ENCODE data around the gene MKNK2.
A peak's percentile ranks its signal among the peaks of the same experiment; 100 is the strongest.

The MKNK2 gene

DNA sequence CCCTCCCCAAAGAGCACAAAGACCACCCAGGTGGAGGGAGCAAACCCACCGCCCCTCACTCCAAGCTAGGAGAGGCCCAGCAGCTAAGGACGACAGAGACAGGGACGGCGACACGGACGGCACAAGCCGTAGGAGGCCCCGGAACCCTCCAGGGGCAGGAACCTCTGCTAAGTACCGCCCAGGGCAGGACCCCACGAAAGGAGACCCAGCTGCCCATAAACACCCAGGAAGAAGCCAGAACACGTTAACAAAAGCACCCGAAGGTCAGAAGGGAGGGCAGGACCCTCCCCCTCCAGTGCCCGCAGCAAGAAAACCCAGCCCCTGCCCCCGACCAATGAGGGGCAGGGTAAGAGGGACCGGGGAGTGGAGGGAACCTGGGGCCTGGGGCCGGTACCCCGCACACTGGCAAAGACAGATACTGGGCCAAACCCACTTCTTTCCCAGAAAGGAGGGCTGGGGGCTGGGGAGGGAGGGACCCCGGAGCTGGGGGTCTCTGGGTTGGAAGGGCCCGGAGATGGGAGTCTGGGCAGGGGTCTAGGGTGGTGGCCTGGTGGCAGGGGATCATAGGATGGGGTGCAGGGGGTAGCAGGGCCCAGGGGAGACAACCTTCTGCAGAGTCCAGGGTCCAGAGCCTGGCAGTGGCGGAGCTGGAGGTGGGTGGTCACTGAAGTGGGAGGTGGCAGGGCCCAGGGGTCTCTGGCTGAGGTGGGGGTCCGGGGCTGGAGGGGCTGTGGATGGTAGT lies 37.9 kb downstream of the MKNK2 start:
- Histone ChIP-seq H3K9me3 (ENCODE audit: control insufficient read depth in 1 of 2, low read length in 2 of 2) (no peaks in the 10 kb centered on the region), H3K4me3 (ENCODE audit: low read depth in 1 of 2, low read length in 2 of 2) (peak overlapping the region in 1 of 2 donors; percentile 71), H3K27ac (ENCODE audit: low read length) (no peak overlapping the region), H3K36me3 (ENCODE audit: control insufficient read depth in 1 of 2, insufficient read depth in 2 of 2, low read length in 2 of 2) (no peaks in the 10 kb centered on the region), H3K4me1 (ENCODE audit: control insufficient read depth in 1 of 2, insufficient read depth in 2 of 2, low read length in 2 of 2) (peaks cover 0 to 21% of the 10 kb centered on the region in 2 donors), H3K27me3 (ENCODE audit: low read depth, low read length) (no peaks in the 10 kb centered on the region)

DNA sequence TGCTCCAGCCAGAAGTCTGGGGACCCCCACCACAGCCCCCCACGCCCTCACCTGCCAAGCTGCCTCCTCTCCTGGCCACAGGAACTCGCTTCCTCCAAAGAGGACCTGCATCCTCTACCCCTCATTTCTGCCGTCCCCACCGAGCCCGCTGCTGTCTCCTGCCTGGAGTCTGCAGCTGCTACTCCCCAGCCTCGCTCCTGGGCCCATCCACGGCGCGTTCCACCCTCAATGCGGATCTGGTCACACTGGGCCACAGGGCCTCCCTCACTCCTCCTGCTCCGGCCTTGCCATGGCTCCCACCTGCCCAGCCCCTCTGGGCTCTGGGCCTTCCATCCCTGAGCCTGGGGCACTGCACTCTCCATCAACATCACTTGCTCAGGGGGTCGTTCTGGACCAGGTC lies 39.9 kb downstream of the MKNK2 start:
- Histone ChIP-seq H3K27me3 (ENCODE audit: low read depth, low read length) (no peaks in the 10 kb centered on the region), H3K4me3 (ENCODE audit: low read depth in 1 of 2, low read length in 2 of 2) (no peak overlapping the region), H3K9me3 (ENCODE audit: control insufficient read depth in 1 of 2, low read length in 2 of 2) (no peaks in the 10 kb centered on the region), H3K27ac (ENCODE audit: low read length) (no peak overlapping the region), H3K36me3 (ENCODE audit: control insufficient read depth in 1 of 2, insufficient read depth in 2 of 2, low read length in 2 of 2) (no peaks in the 10 kb centered on the region), H3K4me1 (ENCODE audit: control insufficient read depth in 1 of 2, insufficient read depth in 2 of 2, low read length in 2 of 2) (peaks cover 0 to 16% of the 10 kb centered on the region in 2 donors)

DNA sequence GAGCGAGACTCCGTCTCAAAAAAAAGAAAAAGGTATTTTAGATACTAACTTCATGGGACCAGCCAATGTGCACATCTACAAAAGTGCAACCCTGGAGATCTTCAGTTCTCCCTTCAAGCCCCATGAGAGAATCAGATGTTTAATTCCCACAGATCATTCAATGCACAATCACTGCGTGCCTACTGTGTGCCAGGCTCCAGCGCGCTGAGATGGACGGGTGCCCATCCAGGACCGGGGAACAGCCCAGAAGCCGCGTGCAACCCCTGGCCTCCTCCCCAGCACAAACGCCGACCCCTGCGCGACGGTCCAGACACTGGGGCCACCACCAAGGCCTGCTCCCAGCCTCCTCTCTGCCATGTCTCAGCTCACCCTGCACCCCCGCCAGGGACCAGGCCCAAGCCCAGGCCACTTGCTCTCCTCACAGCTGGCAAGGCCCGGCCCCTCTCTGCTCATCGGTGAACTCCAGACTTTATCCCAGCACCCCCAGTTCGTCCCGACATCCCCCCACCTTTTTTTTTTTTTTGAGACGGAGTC lies 40.8 kb downstream of the MKNK2 start:
- Histone ChIP-seq H3K27ac (ENCODE audit: low read length) (no peak overlapping the region), H3K9me3 (ENCODE audit: control insufficient read depth in 1 of 2, low read length in 2 of 2) (no peaks in the 10 kb centered on the region), H3K36me3 (ENCODE audit: control insufficient read depth in 1 of 2, insufficient read depth in 2 of 2, low read length in 2 of 2) (no peaks in the 10 kb centered on the region), H3K27me3 (ENCODE audit: low read depth, low read length) (no peaks in the 10 kb centered on the region), H3K4me1 (ENCODE audit: control insufficient read depth in 1 of 2, insufficient read depth in 2 of 2, low read length in 2 of 2) (peaks cover 0 to 15% of the 10 kb centered on the region in 2 donors), H3K4me3 (ENCODE audit: low read depth in 1 of 2, low read length in 2 of 2) (no peak overlapping the region)

DNA sequence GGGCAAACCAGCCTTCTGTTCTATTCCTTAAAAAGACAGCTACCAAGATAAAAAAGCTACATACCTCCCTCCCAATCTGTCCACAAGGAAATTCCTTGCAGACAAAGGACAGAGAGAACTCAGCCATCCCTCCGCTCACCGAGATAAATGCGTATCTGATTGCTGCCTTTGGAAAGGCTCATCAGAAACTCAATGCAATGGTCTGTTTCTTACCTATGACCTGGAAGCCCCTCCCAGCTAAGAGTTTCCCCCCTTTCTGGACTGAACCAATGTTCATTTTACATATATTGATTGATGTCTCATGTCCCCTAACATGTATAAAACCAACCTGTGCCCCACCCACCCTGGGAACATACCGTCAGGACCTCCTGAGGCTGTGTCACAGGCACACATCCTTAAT lies 47.2 kb downstream of the MKNK2 start:
- H3K36me3 ChIP-seq (ENCODE audit: control insufficient read depth in 1 of 2, insufficient read depth in 2 of 2, low read length in 2 of 2), result peaks cover 0 to 13% of the 10 kb centered on the region in 2 donors
- H3K4me3 ChIP-seq (ENCODE audit: low read depth in 1 of 2, low read length in 2 of 2), result no peak overlapping the region
- no peak overlapping the region for H3K27ac ChIP-seq (ENCODE audit: low read length)
- no peaks in the 10 kb centered on the region for H3K27me3 ChIP-seq (ENCODE audit: low read depth, low read length)
- H3K4me1 ChIP-seq (ENCODE audit: control insufficient read depth in 1 of 2, insufficient read depth in 2 of 2, low read length in 2 of 2), result no peaks in the 10 kb centered on the region
- H3K9me3 ChIP-seq (ENCODE audit: control insufficient read depth in 1 of 2, low read length in 2 of 2), result no peaks in the 10 kb centered on the region

DNA sequence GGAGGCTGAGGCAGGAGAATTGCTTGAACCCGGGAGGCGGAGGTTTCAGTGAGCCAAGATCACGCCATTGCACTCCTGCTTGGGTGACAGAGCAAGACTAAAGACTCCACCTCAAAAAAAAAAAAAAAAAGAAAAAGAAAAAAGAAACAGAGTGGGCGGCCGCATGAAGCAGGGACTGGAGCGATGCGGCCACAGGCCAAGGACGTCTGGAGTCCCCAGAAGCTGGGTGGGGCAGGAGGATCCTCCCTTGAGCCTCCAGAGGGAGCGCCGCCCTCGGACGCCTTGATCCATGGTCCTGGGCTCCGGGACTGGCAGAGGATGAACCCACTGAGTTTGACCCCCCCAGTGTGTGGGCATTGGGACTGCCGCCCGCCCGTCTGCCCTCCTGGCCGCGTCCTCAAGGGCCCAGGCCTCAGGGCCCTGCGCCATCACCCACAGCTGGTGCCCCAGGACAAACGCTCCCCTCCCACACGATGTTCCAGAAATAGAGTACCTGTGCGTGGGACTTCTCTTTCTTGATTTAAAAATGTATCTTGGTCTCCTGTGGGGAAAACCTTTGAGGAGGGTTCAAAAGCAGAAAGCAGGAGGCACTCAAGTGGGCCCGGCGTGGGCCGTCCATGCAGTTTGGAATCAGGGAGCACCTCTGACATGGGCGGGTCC lies 51.1 kb downstream of the MKNK2 start:
- no peaks in the 10 kb centered on the region for H3K9me3 ChIP-seq (ENCODE audit: control insufficient read depth in 1 of 2, low read length in 2 of 2)
- H3K27ac ChIP-seq (ENCODE audit: low read length), result no peak overlapping the region
- no peak overlapping the region for H3K4me3 ChIP-seq (ENCODE audit: low read depth in 1 of 2, low read length in 2 of 2)
- H3K36me3 ChIP-seq (ENCODE audit: control insufficient read depth in 1 of 2, insufficient read depth in 2 of 2, low read length in 2 of 2), result peaks cover 4 to 30% of the 10 kb centered on the region in 2 donors
- no peaks in the 10 kb centered on the region for H3K27me3 ChIP-seq (ENCODE audit: low read depth, low read length)
- no peaks in the 10 kb centered on the region for H3K4me1 ChIP-seq (ENCODE audit: control insufficient read depth in 1 of 2, insufficient read depth in 2 of 2, low read length in 2 of 2)

DNA sequence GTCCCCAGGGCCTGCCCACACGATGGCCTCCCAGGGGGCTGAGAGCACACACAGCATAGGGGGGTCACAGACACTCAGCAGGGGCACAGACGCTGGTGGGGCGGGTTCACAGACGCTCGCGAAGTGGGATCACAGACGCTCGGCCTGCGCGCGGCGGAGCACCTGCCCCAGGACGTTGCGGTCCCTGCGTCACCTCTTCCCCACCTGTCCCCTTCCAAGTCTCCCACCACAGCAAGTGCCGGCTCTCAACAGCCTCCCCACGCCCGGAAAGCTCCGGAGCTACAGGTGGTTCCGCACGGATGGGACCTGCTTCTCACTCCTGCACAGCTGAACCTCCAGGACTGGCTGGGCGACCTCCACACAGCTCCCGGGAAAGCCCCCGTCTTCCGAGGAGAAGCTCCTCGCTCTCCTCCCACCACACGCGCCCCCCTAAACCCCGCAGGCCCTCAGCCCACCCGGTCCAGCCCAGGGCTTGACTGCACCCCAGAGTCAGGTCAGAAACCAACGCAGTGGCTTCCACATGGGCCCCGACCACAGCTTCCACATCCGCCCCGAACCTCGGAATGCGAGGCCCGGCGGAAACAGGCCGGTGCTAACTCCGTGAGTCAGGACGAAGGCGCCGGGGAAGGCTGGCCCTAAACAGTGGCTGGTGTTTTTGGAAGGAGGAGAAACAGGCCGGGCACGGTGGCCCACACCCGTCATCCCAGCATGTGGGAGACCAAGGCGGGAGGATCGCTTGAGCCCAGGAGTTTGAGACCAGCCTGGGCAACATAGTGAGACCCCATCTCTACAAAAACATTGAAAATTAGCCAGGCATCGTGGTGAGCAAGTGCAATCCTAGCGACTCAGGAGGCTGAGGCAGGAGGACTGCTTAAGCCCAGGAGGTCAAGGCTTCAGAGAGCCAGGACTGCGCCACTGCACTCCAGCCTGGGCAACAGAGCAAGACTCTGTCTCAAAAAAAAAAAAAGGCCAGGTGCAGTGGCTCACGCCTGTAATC lies 52.0 kb downstream of the MKNK2 start:
- no peaks in the 10 kb centered on the region for H3K9me3 ChIP-seq (ENCODE audit: control insufficient read depth in 1 of 2, low read length in 2 of 2)
- H3K36me3 ChIP-seq (ENCODE audit: control insufficient read depth in 1 of 2, insufficient read depth in 2 of 2, low read length in 2 of 2), result peaks cover 4 to 30% of the 10 kb centered on the region in 2 donors
- H3K4me3 ChIP-seq (ENCODE audit: low read depth in 1 of 2, low read length in 2 of 2), result no peak overlapping the region
- no peaks in the 10 kb centered on the region for H3K27me3 ChIP-seq (ENCODE audit: low read depth, low read length)
- no peaks in the 10 kb centered on the region for H3K4me1 ChIP-seq (ENCODE audit: control insufficient read depth in 1 of 2, insufficient read depth in 2 of 2, low read length in 2 of 2)
- no peak overlapping the region for H3K27ac ChIP-seq (ENCODE audit: low read length)

DNA sequence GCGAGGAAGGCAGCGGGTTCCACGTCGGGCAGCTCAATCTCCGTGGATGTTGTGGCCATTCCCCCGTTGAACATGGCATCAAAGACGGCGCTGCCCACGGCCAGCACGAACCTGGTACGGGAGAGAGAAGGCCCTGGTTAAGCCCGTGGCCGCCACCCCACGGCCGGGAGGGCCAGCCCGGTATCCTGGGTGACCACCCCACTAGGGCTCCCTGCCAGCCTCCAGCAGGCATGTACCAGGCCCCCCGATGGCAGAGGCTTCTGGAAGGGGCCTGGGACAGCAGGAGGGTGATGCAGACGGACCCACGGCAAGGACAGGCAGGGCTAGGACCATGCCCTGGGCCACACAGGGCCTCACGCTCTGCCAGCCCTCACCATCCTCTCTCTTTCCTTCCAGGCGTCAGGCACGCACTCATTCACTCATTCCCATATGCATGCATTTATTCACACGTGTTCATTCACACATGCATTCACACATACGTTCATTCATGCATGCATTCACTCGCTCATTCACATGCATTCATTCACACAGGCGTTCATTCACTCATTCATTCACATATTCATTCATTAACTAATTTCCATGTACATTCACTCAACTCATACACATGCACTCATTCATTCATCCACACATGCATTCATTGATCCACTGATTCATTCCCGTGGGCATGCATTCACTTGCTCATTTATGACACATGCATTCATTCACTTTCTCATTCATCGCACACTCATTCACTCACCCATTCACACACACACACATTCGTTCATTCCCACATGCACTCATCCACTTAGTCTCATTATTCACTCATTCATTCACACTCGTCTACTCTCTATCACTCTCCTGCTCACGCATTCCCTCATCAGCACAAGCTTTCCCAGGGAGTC lies 53.5 kb downstream of the MKNK2 start:
- no peak overlapping the region for H3K27ac ChIP-seq (ENCODE audit: low read length)
- no peaks in the 10 kb centered on the region for H3K9me3 ChIP-seq (ENCODE audit: control insufficient read depth in 1 of 2, low read length in 2 of 2)
- peaks cover 4 to 30% of the 10 kb centered on the region in 2 donors for H3K36me3 ChIP-seq (ENCODE audit: control insufficient read depth in 1 of 2, insufficient read depth in 2 of 2, low read length in 2 of 2)
- H3K4me1 ChIP-seq (ENCODE audit: control insufficient read depth in 1 of 2, insufficient read depth in 2 of 2, low read length in 2 of 2), result no peaks in the 10 kb centered on the region
- no peak overlapping the region for H3K4me3 ChIP-seq (ENCODE audit: low read depth in 1 of 2, low read length in 2 of 2)
- no peaks in the 10 kb centered on the region for H3K27me3 ChIP-seq (ENCODE audit: low read depth, low read length)

DNA sequence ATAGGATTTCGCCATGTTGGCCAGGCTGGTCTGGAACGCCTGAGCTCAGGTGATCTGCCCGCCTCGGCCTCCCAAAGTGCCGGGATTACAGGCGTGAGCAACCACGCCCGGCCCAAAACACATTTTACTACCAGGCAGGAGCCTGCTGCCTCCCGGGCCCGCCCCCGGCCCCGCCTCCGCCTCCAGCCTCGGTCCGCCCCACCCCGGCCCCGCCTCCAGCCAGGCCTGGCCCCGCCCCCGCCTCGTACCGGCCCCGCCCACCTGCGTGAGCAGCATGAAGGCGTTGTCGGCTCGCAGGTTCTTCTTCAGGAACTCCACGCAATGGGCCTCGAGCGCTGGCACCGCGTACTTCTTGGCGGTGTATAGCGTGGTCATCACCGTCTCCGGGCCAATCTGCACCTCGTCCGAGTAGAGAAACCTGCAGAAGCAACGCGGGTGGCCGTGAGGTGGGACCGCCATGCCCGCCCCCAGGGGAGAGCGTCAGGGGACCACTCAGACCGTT lies 58.2 kb downstream of the MKNK2 start:
- Histone ChIP-seq H3K4me1 (ENCODE audit: control insufficient read depth in 1 of 2, insufficient read depth in 2 of 2, low read length in 2 of 2) (no peaks in the 10 kb centered on the region), H3K9me3 (ENCODE audit: control insufficient read depth in 1 of 2, low read length in 2 of 2) (no peaks in the 10 kb centered on the region), H3K4me3 (ENCODE audit: low read depth in 1 of 2, low read length in 2 of 2) (no peak overlapping the region), H3K36me3 (ENCODE audit: control insufficient read depth in 1 of 2, insufficient read depth in 2 of 2, low read length in 2 of 2) (peaks cover 18 to 51% of the 10 kb centered on the region in 2 donors), H3K27ac (ENCODE audit: low read length) (no peak overlapping the region), H3K27me3 (ENCODE audit: low read depth, low read length) (no peaks in the 10 kb centered on the region)

DNA sequence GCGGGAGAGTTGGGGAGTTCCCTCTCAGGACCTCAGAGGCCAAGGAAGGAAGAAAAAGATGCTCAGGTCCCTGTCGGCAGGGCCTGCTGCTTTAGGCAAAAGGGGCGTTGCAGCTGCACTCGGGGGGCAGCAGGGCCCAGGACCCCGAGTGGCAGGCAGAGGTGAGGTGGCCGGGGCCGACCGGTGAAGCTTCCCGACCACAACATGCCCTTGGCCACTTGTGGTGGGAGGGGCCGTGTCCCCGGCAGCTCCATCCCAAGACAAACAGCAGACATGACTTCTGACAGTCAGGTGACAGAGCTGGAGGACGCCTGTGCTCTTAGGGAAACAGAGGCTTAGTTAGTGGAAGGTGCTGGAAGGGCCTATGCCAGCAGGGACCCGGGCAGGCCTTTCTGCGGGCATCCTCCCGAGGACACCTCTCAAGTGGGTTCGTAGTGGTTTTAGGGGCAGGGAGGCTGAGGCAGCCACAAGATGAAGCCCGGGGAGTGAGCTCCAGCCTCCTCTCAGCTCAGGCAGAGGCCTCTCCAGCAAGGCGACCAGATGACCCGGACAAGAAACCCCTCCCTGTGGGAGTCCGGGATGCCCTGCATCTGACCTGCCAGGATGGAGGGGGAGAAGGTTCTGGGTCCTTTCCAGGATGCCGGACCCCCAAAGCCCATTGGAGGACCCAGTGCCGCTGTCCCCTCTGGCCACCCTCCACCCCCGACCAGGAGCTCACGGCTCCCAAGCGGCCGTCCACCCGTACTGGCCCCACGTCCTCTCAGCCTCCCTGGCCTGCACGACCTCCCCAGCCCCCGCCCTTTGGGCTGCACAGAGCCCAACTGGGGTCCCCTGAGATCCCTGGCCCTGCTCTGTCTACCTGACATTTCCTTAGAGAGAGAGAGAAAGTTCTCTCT lies 59.8 kb downstream of the MKNK2 start:
- Histone ChIP-seq H3K4me3 (ENCODE audit: low read depth in 1 of 2, low read length in 2 of 2) (no peak overlapping the region), H3K9me3 (ENCODE audit: control insufficient read depth in 1 of 2, low read length in 2 of 2) (no peaks in the 10 kb centered on the region), H3K27ac (ENCODE audit: low read length) (no peak overlapping the region), H3K27me3 (ENCODE audit: low read depth, low read length) (no peaks in the 10 kb centered on the region), H3K4me1 (ENCODE audit: control insufficient read depth in 1 of 2, insufficient read depth in 2 of 2, low read length in 2 of 2) (no peaks in the 10 kb centered on the region), H3K36me3 (ENCODE audit: control insufficient read depth in 1 of 2, insufficient read depth in 2 of 2, low read length in 2 of 2) (peaks cover 18 to 55% of the 10 kb centered on the region in 2 donors)

Measured in muscle layer of duodenum (tissue), 2 donors.